Measurements from ENCODE around the gene FREY1.

Gene FREY1

GRCh38 chr11:45917623-45918330 lies 10.7 kb upstream of the FREY1 start, which contains the start of gene PEX16:
Gene PEX16, minus strand, starts transcription at chr11:45917877. Its CDS starts 66 bp downstream, at chr11:45917811.
- TF ChIP-seq REST (IDR thresholded peaks at IDR 0.05; ENCODE audit: insufficient read depth in 1 of 2, low read depth in 2 of 2, low read length in 2 of 2) (no peak), FOXP2 (optimal IDR thresholded peaks at IDR 0.05; ENCODE audit: borderline replicate concordance, extremely low read depth, extremely low read length, insufficient read depth) (no peak), SIN3A (IDR thresholded peaks at IDR 0.05; ENCODE audit: borderline replicate concordance, insufficient read depth, low read length) (peak; percentile 91; the same call in 1 of the 2 replicates), POLR2AphosphoS5 (IDR thresholded peaks at IDR 0.05; ENCODE audit: low read depth, low read length) (peak; percentile 82), TAF1 (IDR thresholded peaks at IDR 0.05; ENCODE audit: borderline replicate concordance, insufficient read depth, low read length) (peak; percentile 63; the same call in 1 of the 2 replicates)

DNA sequence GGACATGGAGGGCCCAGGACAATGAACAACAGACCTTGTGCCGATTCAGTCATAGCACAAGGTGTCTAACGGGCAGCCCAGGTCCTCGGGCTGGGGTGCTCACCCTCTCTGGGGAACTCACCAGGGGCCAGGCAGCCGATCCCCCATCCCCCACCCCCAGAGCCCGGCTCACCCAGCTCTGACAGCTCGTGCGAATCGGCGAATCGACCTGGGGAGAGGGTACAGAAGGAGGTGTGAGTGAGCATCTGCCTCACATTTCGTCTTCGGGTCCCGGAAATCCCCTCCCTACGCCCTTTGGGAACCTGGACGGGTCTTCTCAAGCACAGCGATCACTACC lies 10.2 kb upstream of the FREY1 start:
- TF ChIP-seq FOXP2 (optimal IDR thresholded peaks at IDR 0.05; ENCODE audit: borderline replicate concordance, extremely low read depth, extremely low read length, insufficient read depth) = no peak
- TF ChIP-seq TAF1 (IDR thresholded peaks at IDR 0.05; ENCODE audit: borderline replicate concordance, insufficient read depth, low read length) = no peak
- TF ChIP-seq REST (IDR thresholded peaks at IDR 0.05; ENCODE audit: insufficient read depth in 1 of 2, low read depth in 2 of 2, low read length in 2 of 2) = no peak
- TF ChIP-seq SIN3A (IDR thresholded peaks at IDR 0.05; ENCODE audit: borderline replicate concordance, insufficient read depth, low read length) = no peak
- TF ChIP-seq POLR2AphosphoS5 (IDR thresholded peaks at IDR 0.05; ENCODE audit: low read depth, low read length) = no peak

- TF ChIP-seq POLR2AphosphoS5 (IDR thresholded peaks at IDR 0.05; ENCODE audit: low read depth, low read length) (no peak), REST (IDR thresholded peaks at IDR 0.05; ENCODE audit: insufficient read depth in 1 of 2, low read depth in 2 of 2, low read length in 2 of 2) (no peak), SIN3A (IDR thresholded peaks at IDR 0.05; ENCODE audit: borderline replicate concordance, insufficient read depth, low read length) (no peak), TAF1 (IDR thresholded peaks at IDR 0.05; ENCODE audit: borderline replicate concordance, insufficient read depth, low read length) (no peak), FOXP2 (optimal IDR thresholded peaks at IDR 0.05; ENCODE audit: borderline replicate concordance, extremely low read depth, extremely low read length, insufficient read depth) (no peak)
Observed at GRCh38 chr11:45915446-45915845, 8.4 kb upstream of the FREY1 start.

- TF ChIP-seq SIN3A (IDR thresholded peaks at IDR 0.05; ENCODE audit: borderline replicate concordance, insufficient read depth, low read length) = no peak
- no peak for TF ChIP-seq FOXP2 (optimal IDR thresholded peaks at IDR 0.05; ENCODE audit: borderline replicate concordance, extremely low read depth, extremely low read length, insufficient read depth)
- TF ChIP-seq TAF1 (IDR thresholded peaks at IDR 0.05; ENCODE audit: borderline replicate concordance, insufficient read depth, low read length) = no peak
- no peak for TF ChIP-seq POLR2AphosphoS5 (IDR thresholded peaks at IDR 0.05; ENCODE audit: low read depth, low read length)
- no peak for TF ChIP-seq REST (IDR thresholded peaks at IDR 0.05; ENCODE audit: insufficient read depth in 1 of 2, low read depth in 2 of 2, low read length in 2 of 2)
Observed at GRCh38 chr11:45913942-45914635, 7.0 kb upstream of the FREY1 start.
